Dedifferentiated amniotic fluid mesenchymal stem cell (primary cell): ENCODE data around the gene PPIB.
A peak's percentile ranks its signal among the peaks of the same experiment; 100 is the strongest.

Experiments
- DNase-seq: peaks from one replicate; pipeline ENCODE4 v3.0.0-alpha.2; 2016; ENCODE audit errors: extremely low spot score

Gene PPIB

DNA sequence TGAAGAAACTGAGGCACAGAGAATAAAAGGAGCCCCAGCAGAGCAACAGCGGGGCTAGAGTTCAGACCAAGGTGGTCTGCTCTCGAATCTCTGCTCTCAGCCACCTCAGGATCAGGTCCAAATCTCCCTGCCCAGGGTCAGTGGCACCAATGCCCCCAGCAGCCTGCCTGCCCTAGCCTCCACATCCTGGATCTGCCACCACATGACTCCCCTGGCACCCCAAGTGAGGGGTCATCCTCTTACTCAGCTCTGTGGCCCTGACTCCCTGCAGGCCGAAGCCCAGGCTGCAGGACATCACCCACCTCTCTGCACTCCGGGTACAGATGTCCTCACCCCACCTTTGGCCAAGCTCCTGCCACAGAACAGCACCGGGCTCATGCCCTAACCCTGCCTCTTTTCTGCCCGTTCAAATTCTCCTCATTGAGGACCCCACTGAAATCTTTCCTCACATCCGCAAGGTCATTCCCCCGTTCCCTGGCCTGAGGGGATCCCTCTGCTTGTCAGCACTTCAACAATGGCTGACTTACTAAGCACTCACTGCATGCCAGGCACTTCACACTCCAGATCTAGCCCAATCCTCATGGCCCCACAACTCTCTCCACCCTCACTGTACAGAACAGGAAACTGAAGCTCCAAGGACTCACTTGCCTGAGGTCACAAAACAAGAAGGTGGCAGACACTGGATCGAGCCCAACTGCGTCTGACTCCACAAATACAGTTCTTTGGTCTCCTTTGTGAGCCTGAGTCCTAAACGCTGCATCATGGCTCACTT is 4.3 kb downstream of the PPIB start:
- no peak for DNase-seq

DNA sequence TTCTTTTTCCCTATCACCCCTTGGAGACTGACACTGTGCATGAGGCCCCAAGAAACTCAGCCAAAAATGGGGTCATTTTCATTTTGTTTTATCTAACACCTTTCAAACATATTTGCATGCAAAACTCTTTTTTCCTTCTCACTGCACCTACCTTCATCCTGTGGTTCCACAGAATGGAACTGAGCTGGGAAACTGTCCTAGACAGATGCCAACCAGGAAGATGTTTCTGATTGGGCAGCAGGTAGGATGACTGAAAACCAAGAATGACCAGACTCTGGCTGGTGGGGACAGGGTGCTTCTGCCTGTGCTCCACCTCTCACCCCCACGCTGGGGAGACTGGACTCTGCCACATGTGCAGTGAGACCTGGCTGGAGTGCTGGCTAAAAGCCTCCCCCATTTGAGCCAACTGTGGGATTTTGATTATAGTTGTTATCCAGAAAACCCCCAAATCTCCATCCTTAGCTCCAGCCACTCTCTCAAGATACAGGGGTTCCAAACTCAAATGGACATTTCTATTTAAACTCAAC is 5.2 kb downstream of the PPIB start:
- no peak for DNase-seq

DNA sequence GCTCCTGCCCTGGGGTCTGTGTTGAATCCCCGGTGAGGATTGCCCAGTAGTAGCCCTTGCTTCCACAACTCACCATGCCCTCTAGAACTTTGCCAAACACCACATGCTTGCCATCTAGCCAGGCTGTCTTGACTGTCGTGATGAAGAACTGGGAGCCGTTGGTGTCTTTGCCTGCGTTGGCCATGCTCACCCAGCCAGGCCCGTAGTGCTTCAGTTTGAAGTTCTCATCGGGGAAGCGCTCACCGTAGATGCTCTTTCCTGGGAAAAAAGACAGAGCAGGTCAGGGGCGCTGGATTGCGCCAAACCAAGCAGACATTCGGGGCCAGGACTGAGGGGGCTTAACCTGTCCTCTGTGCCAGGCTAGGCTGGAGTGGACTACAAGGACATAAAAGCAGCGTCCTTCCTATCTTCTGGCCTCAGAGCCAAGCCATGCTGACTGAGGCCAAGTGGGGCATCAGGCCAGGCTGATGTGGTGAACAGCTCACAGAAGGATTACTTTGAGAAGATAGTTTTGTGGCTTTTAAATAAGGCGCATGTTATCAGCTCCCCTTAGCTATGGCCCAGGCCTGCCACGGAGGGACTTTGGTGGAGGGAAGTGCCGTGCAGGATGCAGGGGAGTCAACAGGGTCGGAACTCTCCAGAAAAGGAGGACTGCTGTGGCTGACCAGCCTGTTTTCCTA is 6.0 kb downstream of the PPIB start:
- DNase-seq: no peak

DNA sequence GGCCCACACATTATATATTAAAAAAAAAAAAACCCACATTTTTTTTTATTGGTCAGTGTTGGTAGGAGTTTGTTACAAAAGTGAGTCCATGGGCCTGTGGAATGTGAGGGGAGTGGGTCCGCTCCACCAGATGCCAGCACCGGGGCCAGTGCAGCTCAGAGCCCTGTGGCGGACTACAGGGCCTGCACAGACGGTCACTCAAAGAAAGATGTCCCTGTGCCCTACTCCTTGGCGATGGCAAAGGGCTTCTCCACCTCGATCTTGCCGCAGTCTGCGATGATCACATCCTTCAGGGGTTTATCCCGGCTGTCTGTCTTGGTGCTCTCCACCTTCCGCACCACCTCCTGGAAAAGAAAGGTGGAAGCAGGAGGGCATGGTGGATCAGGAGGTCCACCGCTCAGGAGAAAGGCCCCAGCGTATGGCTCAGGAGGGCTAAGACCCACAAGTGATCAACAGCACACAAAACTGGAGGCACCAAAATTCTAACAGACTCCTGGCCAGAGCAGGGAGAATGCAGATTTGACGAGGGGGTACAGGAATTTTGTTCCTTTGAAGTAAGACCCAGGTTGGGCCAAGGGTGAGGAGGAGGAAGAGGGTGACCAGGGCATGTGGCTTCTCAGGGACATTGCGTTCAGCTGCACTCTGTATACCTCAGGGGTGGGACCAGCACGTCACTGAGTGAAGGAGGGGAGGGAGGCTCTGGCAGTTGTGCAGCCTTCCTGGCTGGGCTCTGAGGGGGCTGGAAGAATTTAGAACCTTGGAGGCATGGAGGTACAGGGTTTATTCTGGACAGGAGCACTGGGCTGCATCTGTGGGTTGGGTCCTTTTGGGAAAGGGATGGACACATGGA is 6.8 kb downstream of the PPIB start:
- no peak for DNase-seq

DNA sequence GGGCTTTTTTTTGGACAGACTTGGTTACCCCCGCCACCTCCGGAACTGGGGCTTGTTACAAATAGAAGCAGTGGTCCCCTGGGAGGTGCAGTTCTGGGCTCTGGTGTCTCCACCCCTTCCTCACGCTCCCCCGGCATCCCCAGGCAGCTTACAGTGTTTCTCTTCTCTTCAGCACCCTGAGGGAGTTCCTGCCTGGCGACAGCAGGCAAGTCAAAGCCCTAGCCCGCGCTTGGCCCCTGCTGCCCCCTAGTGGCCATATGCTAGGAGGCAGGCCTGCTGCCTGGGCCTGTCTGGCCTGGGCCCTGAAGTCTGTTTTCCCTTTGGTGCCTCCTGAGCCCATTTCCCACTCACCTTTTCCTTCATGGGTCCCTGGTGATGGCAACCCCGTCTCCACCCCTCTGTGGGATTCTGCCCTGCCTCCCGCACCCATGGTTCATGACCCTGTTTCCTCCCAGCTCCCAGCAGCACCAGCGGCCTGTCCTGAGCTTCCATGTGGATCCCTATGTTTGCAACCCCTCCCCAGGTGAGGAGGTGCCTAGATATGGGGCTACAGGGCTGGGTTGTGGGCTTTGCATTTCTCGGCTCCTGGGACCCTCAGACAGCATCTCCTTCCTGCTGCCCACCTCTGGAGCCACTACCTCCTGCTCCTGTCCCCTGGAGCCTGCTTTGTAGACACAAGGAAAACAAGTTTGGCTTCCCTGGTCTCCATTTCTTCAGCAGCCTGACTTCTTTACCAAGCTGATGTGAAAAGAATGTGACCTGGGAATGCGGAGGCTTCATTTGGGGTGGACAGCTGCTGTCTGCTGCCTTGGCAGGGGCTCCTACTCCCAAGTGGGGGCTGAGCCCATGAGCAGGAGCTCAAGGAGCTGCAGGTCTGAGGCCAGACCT is 9.1 kb downstream of the PPIB start:
- peak; percentile 87 for DNase-seq

DNA sequence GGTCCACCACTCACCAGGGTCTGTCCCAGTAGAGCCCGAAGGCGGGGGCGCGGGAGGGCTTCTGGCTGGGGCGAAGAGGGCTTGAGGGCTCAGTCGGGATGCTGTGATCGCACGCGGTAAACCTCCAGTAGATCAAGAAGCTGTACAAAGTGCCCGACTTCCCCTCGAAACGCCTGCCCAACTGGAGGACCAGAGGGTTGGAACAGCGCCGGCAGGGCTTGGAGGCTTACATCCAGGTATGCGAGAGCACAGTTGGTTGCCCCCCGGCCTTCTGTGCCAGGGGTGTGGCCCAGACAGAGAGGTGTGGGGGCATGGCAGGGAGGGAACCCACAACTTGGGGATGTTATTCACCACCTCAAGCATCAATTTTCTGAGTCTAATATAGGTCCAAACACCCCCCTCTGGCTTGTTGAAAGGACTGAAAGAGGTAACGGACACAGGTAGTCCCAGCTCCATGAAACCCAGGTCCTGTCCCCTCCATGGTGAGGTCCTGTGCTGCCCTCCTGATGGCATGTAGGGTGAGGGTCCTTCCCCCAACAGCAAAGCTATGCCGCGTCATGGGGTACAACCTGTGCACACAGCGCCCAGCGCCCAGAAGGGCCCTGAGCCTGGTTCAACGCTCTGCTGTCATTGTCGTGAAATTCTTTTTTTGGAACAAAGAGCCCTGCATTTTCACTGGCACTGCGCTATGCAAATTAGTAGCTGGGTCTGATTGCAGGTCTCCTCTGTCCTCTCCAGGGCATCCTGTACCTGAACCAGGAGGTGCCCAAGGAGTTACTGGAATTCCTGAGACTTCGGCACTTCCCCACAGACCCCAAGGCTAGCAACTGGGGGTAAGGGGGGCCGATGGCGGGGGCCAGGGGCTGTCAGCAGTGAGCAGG is 10.1 kb downstream of the PPIB start:
- DNase-seq: no peak

DNA sequence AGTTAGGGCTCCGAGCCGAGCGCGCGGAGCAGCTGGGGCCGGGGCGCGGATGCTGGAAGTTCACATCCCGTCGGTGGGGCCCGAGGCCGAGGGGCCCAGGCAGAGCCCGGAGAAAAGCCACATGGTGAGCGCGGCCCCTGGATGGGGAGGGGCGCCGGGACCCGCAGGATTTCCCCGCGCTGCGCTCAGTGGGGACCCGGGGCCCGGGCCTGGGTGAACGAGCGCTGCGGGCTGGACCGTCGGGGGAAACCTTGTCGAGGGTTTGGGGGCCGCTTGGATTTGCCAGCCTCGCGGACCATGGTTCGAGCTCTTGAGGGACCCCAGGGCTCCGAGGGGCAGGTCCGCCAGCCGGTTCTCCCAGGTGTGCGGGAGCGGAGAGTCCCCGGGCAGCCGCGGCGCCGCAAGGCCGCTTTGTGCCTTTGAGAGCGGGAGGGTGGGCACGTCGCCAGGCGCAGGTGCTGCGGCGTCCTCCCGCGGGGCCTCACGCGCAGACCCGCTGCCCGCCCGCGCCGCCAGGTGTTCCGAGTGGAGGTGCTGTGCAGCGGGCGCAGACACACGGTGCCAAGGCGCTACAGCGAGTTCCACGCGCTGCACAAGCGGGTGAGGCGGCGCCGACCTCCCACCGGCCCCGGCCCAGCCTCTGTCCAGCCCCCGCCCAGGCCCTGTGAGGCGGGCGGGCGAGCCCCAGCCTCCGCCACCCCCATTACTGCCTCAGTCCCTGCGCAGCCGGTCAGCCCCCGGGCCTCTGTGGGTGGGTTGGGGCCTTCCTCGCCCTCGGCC is 10.9 kb downstream of the PPIB start, which contains the start of gene SNX22:
Gene SNX22 (plus strand): TSS at position 5 of the 780 bp plus-strand sequence. CDS start 45 bp downstream, at position 50.
- no peak for DNase-seq

DNA sequence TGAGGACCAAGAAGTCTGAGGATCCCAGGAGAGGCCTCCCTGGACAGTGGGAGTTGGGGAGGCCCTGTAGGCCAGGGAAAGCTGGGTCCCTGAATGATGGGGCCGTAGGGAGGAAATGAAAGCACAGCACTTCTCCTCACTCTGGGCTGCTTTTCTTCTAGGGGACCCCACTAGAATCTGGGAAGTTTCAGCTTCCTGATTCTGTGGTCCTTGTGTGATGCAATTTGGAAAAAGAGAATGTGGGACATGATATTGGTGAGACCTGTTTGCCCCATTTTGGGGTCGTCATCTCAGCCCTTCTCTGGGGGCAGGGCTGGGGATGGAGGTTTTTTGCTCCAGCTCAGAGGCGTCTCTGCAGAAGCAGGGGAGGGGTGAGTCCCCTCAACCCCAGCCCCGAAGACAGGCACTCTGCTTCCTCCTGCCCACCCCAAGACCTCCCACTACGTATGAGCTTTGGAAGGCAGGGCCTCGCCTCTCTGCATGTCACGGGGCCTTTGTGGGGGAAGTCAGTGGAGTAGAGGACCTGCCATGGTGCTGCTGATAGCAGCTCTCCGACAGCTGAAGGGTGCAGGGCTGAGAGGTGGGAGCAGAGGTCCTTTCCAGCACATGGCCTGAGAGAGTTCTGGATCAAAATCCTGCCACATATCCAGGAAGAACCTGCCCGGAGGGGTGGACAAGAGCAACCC is 12.8 kb downstream of the PPIB start:
- no peak for DNase-seq

DNA sequence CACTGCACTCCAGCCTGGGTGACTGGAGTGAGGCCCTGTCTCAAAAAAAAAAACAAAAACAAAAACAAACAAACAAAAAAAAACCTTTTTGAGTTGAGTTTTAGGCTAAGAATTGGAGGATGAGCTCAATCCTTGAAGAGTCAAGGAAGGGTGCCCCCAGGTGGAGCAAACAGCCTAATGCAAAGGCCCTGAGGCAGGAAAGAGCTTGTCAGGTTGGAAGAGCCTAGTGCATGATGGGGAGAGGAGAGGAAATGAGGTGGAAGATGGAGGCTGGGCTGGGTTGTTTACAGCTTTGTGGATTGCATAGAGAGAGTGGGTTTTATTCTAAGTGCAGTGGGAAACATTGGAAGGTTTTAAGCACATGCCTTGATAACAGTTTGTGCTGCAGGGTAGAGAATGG is 13.4 kb downstream of the PPIB start:
- no peak for DNase-seq

DNA sequence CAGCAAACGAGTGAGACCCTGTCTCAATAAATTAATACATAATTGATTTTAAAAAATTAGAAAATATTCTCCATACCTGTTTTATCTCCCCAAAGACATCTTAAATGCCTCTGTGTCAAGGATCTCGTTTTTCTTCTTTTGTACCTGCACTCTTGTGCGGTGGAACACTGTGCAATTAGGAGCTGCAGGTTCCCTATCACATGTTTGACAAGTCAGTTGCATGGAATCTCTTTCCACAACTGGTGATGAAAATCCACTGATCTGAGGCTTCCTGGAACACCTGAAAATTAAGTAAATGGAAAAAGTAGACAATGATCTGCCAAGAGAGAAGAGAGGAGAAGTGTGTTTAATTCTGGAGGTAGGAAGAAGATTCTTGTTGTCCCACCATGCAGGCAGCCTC is 14.2 kb downstream of the PPIB start:
- no peak for DNase-seq

DNA sequence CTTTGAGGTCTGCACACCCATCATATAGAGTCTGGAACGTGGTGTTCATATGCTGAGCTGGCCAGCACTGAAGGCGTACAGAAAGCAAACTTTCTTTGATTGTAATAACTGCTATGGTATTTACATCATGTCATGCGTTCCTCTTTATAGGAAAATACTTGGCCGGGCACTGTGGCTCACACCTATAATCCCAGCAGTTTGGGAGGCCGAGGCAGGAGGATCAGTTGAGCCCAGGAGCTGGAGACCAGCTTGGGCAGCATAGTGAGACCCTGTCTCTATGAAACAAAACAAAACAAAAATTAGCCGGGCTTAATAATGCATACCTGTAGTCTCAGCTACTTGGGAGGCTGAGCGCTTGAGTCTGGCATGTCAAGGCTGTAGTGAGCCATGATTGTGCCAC is 14.7 kb downstream of the PPIB start:
- DNase-seq: no peak

DNA sequence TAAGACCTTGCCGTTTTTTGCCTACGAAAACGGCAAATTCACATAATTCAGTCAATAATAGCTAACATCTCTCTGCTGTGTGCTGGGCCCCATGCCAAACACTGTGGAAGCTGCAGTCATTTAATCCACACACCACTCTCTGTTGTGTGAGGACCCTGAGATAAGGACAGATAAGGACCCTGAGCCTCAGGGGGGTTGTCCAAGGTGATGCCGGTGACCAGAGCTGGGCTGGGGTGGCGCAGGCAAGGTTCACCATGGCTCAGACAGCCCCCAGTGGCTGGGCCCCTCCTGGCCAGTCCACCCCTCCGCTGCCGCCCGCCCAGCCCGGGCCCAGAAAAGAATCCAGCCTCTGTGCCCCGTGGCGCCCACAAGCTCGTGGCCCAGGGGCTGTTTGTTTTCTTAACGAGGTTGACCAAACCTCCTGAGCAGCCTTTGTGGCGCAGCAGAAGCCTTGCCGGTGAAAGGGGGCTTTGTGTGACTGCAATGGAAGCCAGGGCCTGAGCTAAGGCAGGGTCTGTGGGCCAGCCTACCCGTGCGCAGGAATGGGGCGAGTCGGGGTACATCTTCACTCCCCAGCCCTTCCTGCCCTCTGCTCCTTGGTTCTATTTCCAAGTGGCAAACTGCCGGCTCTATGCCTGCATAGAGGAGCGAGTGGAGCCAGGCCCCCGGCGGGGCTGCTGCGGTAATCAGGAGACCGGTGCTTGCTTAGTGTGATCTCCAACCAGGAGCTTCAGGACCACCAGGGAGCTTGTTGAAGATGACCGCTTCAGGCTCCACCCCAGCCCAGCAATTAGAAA is 15.7 kb downstream of the PPIB start:
- no peak for DNase-seq

DNA sequence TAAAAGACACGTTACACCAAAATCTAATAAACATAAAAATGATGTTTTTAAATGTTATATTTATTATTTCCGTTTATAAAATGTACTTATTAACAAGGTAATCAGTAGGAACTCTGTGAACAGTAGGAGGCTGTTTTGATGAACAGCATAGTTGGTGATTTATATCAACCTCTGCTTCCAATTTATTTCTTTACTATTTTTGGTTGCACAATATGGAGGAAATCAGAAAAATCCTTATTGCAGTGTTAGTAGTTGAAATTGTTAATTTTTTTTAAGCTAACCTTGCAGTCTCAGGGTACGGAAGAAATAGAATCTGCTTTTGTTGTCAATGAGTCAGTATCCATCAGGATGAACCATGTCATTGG is 16.3 kb downstream of the PPIB start:
- DNase-seq: no peak

DNA sequence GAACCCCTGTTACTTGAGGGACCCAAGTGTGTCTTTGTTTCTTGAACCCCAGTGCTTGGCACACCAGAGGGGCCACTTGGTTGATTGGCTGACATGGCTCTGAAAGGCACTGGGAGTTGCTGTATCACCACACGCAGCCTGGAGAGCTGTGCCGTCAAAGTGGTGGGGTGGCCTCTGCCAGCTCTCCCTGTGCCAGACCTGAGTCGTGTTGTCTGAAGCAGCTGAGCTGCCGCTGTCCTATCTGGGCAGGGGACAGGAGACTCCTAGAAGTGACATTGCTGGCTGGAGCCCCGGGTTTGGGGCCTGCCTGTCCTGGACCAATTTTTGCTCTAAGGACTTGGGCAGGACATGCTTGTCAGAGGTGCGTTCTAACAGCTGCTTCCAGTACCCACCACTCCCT is 16.8 kb downstream of the PPIB start:
- no peak for DNase-seq

DNA sequence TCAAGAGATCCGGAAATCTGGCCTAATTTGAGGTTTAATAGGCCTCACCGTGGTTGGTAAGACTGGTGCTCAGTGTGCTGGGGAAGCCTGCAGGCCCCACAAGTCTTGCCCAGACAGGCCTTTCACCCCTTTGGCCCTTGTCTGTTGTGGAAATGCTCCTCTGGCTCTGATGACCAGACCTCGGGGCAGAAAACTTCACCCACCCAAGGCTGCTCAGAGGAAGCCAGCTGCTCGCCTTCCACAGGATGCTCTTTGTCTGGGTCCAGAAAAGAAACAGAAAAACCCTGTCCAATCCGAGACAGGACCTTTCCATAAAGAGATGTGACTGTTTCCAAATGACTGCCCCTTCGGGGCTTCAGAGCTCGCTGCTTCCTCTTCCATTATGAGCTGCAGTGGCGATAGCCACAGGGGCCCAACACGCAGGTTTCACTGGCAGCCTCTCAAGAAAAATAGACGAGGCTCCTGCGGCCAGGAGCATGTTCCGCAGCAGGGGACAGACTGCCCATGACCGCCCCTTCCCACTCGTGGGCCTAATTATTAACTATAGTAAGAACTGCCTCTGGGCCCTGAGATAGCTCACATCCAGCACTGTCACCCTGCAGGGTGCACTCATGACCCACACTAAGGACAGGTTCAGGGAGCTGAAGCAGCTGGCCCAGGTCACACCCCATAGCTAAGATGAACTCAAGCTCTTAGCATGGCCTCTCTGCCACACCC is 18.1 kb downstream of the PPIB start:
- DNase-seq: no peak

DNA sequence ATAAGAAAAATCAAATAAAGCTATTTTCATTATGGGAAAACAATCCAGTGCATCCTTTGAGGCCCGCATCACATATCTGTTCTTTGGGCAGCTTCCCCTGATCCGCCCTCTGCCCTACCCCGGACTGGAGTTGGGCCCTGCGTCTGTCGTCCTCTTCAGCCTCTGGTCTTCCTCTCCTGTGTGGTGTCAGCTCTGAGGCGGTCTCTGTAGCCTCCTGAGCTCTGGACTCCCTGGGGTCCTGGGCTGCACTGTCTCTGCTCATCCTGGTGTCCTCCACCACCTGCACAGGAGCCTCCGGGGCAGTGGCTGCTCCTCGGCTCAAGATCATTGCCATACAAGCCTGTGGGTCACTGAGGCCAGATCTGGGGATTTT is 18.6 kb downstream of the PPIB start:
- DNase-seq: no peak

DNA sequence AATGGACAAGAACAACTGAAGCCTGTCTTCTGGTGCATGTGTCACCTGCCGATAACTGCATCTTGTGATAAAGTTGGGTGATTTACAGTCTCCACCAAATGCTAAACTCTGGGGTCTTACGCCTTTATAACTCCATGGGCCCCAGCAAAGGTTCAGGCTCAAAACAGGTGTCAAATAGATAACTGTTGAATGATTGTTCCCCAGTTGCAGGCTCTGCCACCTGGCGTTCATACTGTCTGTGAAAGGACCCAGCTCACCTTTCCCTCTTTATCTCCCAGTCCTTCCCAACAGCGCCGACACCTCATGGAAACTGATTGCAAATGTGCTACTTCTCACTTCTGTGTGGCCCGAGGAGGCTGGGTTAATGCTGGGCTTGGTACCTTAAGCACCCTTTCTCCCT is 19.5 kb downstream of the PPIB start:
- DNase-seq: no peak
